GM12878 (cell line): ENCODE measurements around the gene PCSK6.

Experiments
- CHD4 ChIP-seq: fragments of 200-600 bp; sonication (generic); IDR thresholded peaks from 2 replicates; pipeline ENCODE4 v1.6.1; 2016; ENCODE audit warnings: mild to moderate bottlenecking
- CTCF ChIP-seq, 3 experiments: IDR thresholded peaks in 2 of 3; conservative IDR thresholded peaks in 1 of 3; 2 replicates each; pipeline ENCODE4 v1.5.1; 2011; ENCODE audit warnings: low read depth in 3 of 3, low read length in 3 of 3, mild to moderate bottlenecking in 3 of 3, control low read depth in 2 of 3, moderate library complexity in 2 of 3, inconsistent platforms in 1 of 3, mixed read lengths in 1 of 3; ENCODE audit not compliant: control insufficient read depth in 2 of 3, insufficient read depth in 1 of 3; ENCODE audit errors: extremely low read depth in 1 of 3
- EP300 ChIP-seq, 2 experiments: fragments of 150-350 bp in 1 of 2; IDR thresholded peaks; 2 replicates each; pipeline ENCODE4 v1.6.1; 2011 to 2012; ENCODE audit warnings: low read depth in 2 of 2, low read length in 2 of 2, borderline replicate concordance in 1 of 2, improper control_type of control experiment in 1 of 2, inconsistent platforms in 1 of 2; ENCODE audit not compliant: control insufficient read depth in 1 of 2
- EZH2 ChIP-seq: IDR thresholded peaks from 2 replicates; pipeline ENCODE4 v1.6.1; 2012; ENCODE audit warnings: low read depth, mild to moderate bottlenecking, control low read depth, inconsistent platforms, low read length, borderline replicate concordance; ENCODE audit not compliant: control insufficient read depth
- FOS ChIP-seq: IDR thresholded peaks from 3 replicates; pipeline ENCODE4 v1.6.1; 2011; ENCODE audit warnings: borderline replicate concordance; ENCODE audit not compliant: insufficient read length; ENCODE audit errors: extremely low read depth
- FOXM1 ChIP-seq: IDR thresholded peaks from 2 replicates; pipeline ENCODE4 v1.6.1; 2012; ENCODE audit warnings: low read depth, mild to moderate bottlenecking, inconsistent platforms, low read length, moderate library complexity
- PBX3 ChIP-seq: IDR thresholded peaks from 2 replicates; pipeline ENCODE4 v1.6.1; 2011; ENCODE audit warnings: mild to moderate bottlenecking, low read depth, low read length, moderate library complexity; ENCODE audit not compliant: insufficient replicate concordance
- POLR2A ChIP-seq: IDR thresholded peaks from 2 replicates; pipeline ENCODE4 v1.6.1; 2011; ENCODE audit warnings: low read depth, mild to moderate bottlenecking, low read length
- SUPT20H ChIP-seq: IDR thresholded peaks from 2 replicates; pipeline ENCODE4 v1.6.1; 2011; ENCODE audit warnings: low read depth, mild to moderate bottlenecking, low read length, moderate library complexity, borderline replicate concordance; ENCODE audit not compliant: control insufficient read depth

- no peak for TF ChIP-seq PBX3
- TF ChIP-seq EZH2, result no peak
- TF ChIP-seq CHD4, result no peak
- no peak for TF ChIP-seq EP300 (IDR thresholded peaks at IDR 0.05; ENCODE audit: borderline replicate concordance in 1 of 2, control insufficient read depth in 1 of 2, low read depth in 2 of 2, low read length in 2 of 2)
- no peak for TF ChIP-seq POLR2A
- no peak for TF ChIP-seq CTCF (IDR thresholded peaks at IDR 0.05 in 2 of 3, conservative IDR thresholded peaks at IDR 0.05 in 1 of 3; ENCODE audit: control insufficient read depth in 2 of 3, extremely low read depth in 1 of 3, insufficient read depth in 1 of 3, low read depth in 3 of 3, low read length in 3 of 3)
- TF ChIP-seq FOS, result no peak
- TF ChIP-seq SUPT20H, result no peak
- no peak for TF ChIP-seq FOXM1
Observed at GRCh38 chr15:101347454-101347853, 142.1 kb downstream of the PCSK6 start.
